Gastroesophageal sphincter (tissue), 3 donors: Measurements from ENCODE around the gene LYSMD2.

Source experiments
- EP300 ChIP-seq: sonication (generic); formaldehyde crosslinking; IDR thresholded peaks from one replicate; pipeline ENCODE4 v1.6.1; 2017; ENCODE audit warnings: antibody characterized with exemption, mild to moderate bottlenecking
- POLR2AphosphoS5 ChIP-seq: sonication (generic); formaldehyde crosslinking; IDR thresholded peaks from one replicate; pipeline ENCODE4 v1.6.1; 2017; ENCODE audit warnings: antibody characterized with exemption
- TF ChIP-seq, protein P1 (sequence below), 4 experiments: fragments of 200-600 bp in 2 of 4; fragments of 450-650 bp in 2 of 4; sonication (generic) in 1 of 4; IDR thresholded peaks; one replicate each; pipeline ENCODE4 v1.5.1; 2017 to 2019; ENCODE audit warnings: antibody characterized with exemption in 4 of 4, mild to moderate bottlenecking in 2 of 4, moderate library complexity in 2 of 4

GRCh38 chr15:51736751-51737521 lies 519 bp downstream of the LYSMD2 start:
- TF ChIP-seq POLR2AphosphoS5 (no peak), EP300 (no peak)
- TF ChIP-seq, protein P1, sequence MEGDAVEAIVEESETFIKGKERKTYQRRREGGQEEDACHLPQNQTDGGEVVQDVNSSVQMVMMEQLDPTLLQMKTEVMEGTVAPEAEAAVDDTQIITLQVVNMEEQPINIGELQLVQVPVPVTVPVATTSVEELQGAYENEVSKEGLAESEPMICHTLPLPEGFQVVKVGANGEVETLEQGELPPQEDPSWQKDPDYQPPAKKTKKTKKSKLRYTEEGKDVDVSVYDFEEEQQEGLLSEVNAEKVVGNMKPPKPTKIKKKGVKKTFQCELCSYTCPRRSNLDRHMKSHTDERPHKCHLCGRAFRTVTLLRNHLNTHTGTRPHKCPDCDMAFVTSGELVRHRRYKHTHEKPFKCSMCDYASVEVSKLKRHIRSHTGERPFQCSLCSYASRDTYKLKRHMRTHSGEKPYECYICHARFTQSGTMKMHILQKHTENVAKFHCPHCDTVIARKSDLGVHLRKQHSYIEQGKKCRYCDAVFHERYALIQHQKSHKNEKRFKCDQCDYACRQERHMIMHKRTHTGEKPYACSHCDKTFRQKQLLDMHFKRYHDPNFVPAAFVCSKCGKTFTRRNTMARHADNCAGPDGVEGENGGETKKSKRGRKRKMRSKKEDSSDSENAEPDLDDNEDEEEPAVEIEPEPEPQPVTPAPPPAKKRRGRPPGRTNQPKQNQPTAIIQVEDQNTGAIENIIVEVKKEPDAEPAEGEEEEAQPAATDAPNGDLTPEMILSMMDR (IDR thresholded peaks at IDR 0.05) = no peak
